H1 (cell line): ENCODE data around the gene LRRC4C. TPM values are rescaled to one million over a fixed set of nuclear protein-coding genes. Genes with fewer than 3 reads are reported as not detected.

Experiments
- CTCF ChIA-PET: fragments of 300-600 bp; sonication (Branson Sonifier 250); formaldehyde crosslinking; loops from one replicate; lab custom pipeline; 2021; ENCODE audit not compliant: partially characterized antibody; lab: Charles Lee
- POLR2A ChIA-PET: fragments of 300-600 bp; sonication (Branson Sonifier 250); formaldehyde crosslinking; loops from one replicate; lab custom pipeline; 2021; ENCODE audit warnings: inconsistent platforms; ENCODE audit not compliant: partially characterized antibody; lab: Charles Lee
- DNase-seq, 2 experiments: peaks; one replicate each; pipeline versions ENCODE4 v3.0.0 to v3.0.0-alpha.2; 2010 to 2022; ENCODE audit warnings: low spot score in 2 of 2, low read depth in 1 of 2, mixed read lengths in 1 of 2
- FAIRE-seq: peaks from 2 replicates; lab custom pipeline; 2011; peaks lifted over from hg19 to GRCh38; lab: Jason Lieb, UNC
- H2AFZ ChIP-seq: 2 replicates; pipeline ENCODE4 v1.8.1; 2012; ENCODE audit warnings: low read length, inconsistent platforms
- H2AK5ac ChIP-seq: 2 replicates; pipeline ENCODE4 v1.6.1; 2013; ENCODE audit warnings: low read depth, low read length
- H2BK120ac ChIP-seq: replicated peaks from 2 replicates; pipeline ENCODE3; 2013; ENCODE audit warnings: low read depth, low read length, inconsistent platforms
- H2BK12ac ChIP-seq: 2 replicates; pipeline ENCODE4 v1.6.1; 2013; ENCODE audit warnings: low read depth, low read length
- H2BK15ac ChIP-seq: 2 replicates; pipeline ENCODE4 v1.6.1; 2013; ENCODE audit warnings: low read length
- H2BK20ac ChIP-seq: 2 replicates; pipeline ENCODE4 v1.6.1; 2013; ENCODE audit warnings: low read length
- H2BK5ac ChIP-seq: 2 replicates; pipeline ENCODE4 v1.6.1; 2013; ENCODE audit warnings: low read depth, low read length
- H3K14ac ChIP-seq: 2 replicates; pipeline ENCODE4 v1.6.1; 2013; ENCODE audit warnings: inconsistent platforms; ENCODE audit not compliant: insufficient read length
- H3K18ac ChIP-seq: 2 replicates; pipeline ENCODE4 v1.6.1; 2013; ENCODE audit warnings: low read length; ENCODE audit errors: extremely low read depth
- H3K23ac ChIP-seq: 2 replicates; pipeline ENCODE4 v1.6.1; 2013; ENCODE audit warnings: inconsistent platforms; ENCODE audit not compliant: insufficient read length
- H3K23me2 ChIP-seq: 2 replicates; pipeline ENCODE4 v1.6.1; 2013; ENCODE audit warnings: low read depth, low read length
- H3K27ac ChIP-seq: 2 replicates; pipeline ENCODE4 v1.6.1; 2011; ENCODE audit warnings: low read depth, low read length, inconsistent platforms
- H3K27me3 ChIP-seq, 4 experiments: replicated peaks in 1 of 4; 1 replicate in 1 of 4; 2 replicates in 3 of 4; pipeline versions ENCODE4 v1.6.1 to v1.8.1; 2011 to 2013; ENCODE audit warnings: low read length in 3 of 4, mild to moderate bottlenecking in 3 of 4, inconsistent platforms in 2 of 4, mixed read lengths in 2 of 4, moderate library complexity in 1 of 4; ENCODE audit not compliant: control insufficient read depth in 3 of 4, insufficient read depth in 3 of 4; ENCODE audit errors: extremely low read depth in 1 of 4
- H3K36me3 ChIP-seq, 4 experiments: 2 replicates each; pipeline versions ENCODE4 v1.6.1 to v1.8.1; 2011 to 2013; ENCODE audit warnings: mild to moderate bottlenecking in 4 of 4, low read length in 3 of 4, moderate library complexity in 2 of 4, control low read depth in 1 of 4, inconsistent platforms in 1 of 4; ENCODE audit not compliant: insufficient read depth in 4 of 4, control insufficient read depth in 2 of 4
- H3K4ac ChIP-seq: replicated peaks from 2 replicates; pipeline ENCODE3; 2013; ENCODE audit warnings: low read length, low read depth, mixed read lengths, inconsistent platforms; ENCODE audit not compliant: insufficient read length
- H3K4me1 ChIP-seq, 4 experiments: replicated peaks in 1 of 4; 1 replicate in 1 of 4; 2 replicates in 3 of 4; pipeline versions ENCODE4 v1.6.1 to v1.8.1; 2011 to 2013; ENCODE audit warnings: low read length in 3 of 4, inconsistent platforms in 2 of 4, mixed read lengths in 1 of 4; ENCODE audit not compliant: insufficient read depth in 4 of 4, control insufficient read depth in 3 of 4
- H3K4me2 ChIP-seq, 2 experiments: 2 replicates each; pipeline versions ENCODE4 v1.6.1 to v1.8.1; 2011 to 2013; ENCODE audit warnings: low read depth in 2 of 2, low read length in 2 of 2, control low read depth in 1 of 2, inconsistent platforms in 1 of 2, mild to moderate bottlenecking in 1 of 2; ENCODE audit not compliant: insufficient read depth in 1 of 2
- H3K4me3 ChIP-seq, 4 experiments: fragments of 200-600, 300-600 bp in 1 of 4; sonication (generic), shearing (Covaris generic), sonication (Bioruptor Twin) in 1 of 4; 2 replicates each; pipeline versions ENCODE4 v1.5.1 to v1.8.1; 2011 to 2016; ENCODE audit warnings: low read length in 4 of 4, low read depth in 3 of 4, control low read depth in 2 of 4, inconsistent platforms in 2 of 4, mild to moderate bottlenecking in 2 of 4, mixed read lengths in 1 of 4, moderate library complexity in 1 of 4; ENCODE audit not compliant: insufficient read depth in 2 of 4; ENCODE audit errors: extremely low read depth in 1 of 4
- H3K56ac ChIP-seq: replicated peaks from 2 replicates; pipeline ENCODE3; 2013; ENCODE audit warnings: low read depth, mild to moderate bottlenecking, mixed read lengths, low read length, inconsistent platforms; ENCODE audit not compliant: insufficient read length
- H3K79me1 ChIP-seq: 2 replicates; pipeline ENCODE4 v1.6.1; 2013; ENCODE audit warnings: low read depth, low read length, control low read depth
- H3K79me2 ChIP-seq, 2 experiments: 2 replicates each; pipeline versions ENCODE4 v1.6.1 to v1.8.1; 2012 to 2013; ENCODE audit warnings: low read length in 2 of 2, mild to moderate bottlenecking in 2 of 2, inconsistent platforms in 1 of 2; ENCODE audit not compliant: insufficient read depth in 2 of 2, control insufficient read depth in 1 of 2
- H3K9ac ChIP-seq, 4 experiments: replicated peaks in 1 of 4; 1 replicate in 1 of 4; 2 replicates in 3 of 4; pipeline versions ENCODE4 v1.6.1 to v1.8.1; 2011 to 2013; ENCODE audit warnings: low read depth in 3 of 4, low read length in 3 of 4, control low read depth in 2 of 4, mild to moderate bottlenecking in 2 of 4, moderate library complexity in 2 of 4, inconsistent platforms in 1 of 4; ENCODE audit errors: extremely low read depth in 1 of 4
- H3K9me3 ChIP-seq, 2 experiments: 2 replicates each; pipeline versions ENCODE4 v1.6.1 to v1.8.1; 2012 to 2013; ENCODE audit warnings: mild to moderate bottlenecking in 2 of 2, moderate library complexity in 2 of 2, control low read depth in 1 of 2, inconsistent platforms in 1 of 2, low read depth in 1 of 2, low read length in 1 of 2, mixed read lengths in 1 of 2; ENCODE audit not compliant: insufficient read depth in 2 of 2
- H4K20me1 ChIP-seq, 2 experiments: replicated peaks in 1 of 2; 2 replicates each; pipeline versions ENCODE3 to v1.8.1; 2011 to 2013; ENCODE audit warnings: inconsistent platforms in 2 of 2, low read length in 2 of 2, mild to moderate bottlenecking in 1 of 2; ENCODE audit not compliant: insufficient read depth in 2 of 2, control insufficient read depth in 1 of 2
- H4K5ac ChIP-seq: 2 replicates; pipeline ENCODE4 v1.6.1; 2013; ENCODE audit warnings: low read length, low read depth, mixed read lengths, inconsistent platforms; ENCODE audit not compliant: insufficient read length
- H4K8ac ChIP-seq: 2 replicates; pipeline ENCODE4 v1.8.0; 2013; ENCODE audit warnings: mild to moderate bottlenecking, moderate library complexity, low read length, inconsistent platforms; ENCODE audit not compliant: insufficient read depth; ENCODE audit errors: extremely low read depth
- H4K91ac ChIP-seq: replicated peaks from 2 replicates; pipeline ENCODE3; 2013; ENCODE audit warnings: low read length, mixed read lengths, inconsistent platforms; ENCODE audit not compliant: insufficient read length
- ATF2 ChIP-seq: IDR thresholded peaks from 2 replicates; pipeline ENCODE4 v1.6.1; 2012; ENCODE audit warnings: low read length, inconsistent platforms
- BACH1 ChIP-seq: IDR thresholded peaks from 2 replicates; pipeline ENCODE4 v1.6.1; 2012; ENCODE audit warnings: low read length, improper control_type of control experiment
- CBX5 ChIP-seq: fragments of 300-800, 300-1000 bp; sonication (generic); IDR thresholded peaks from 2 replicates; pipeline ENCODE4 v1.7.1; 2016; ENCODE audit warnings: antibody characterized with exemption, low read length, low read depth
- CBX8 ChIP-seq: fragments of 300-800, 300-1000 bp; sonication (generic); IDR thresholded peaks from 2 replicates; pipeline ENCODE4 v1.7.1; 2016; ENCODE audit warnings: low read depth, low read length, borderline replicate concordance
- E2F6 ChIP-seq: IDR thresholded peaks from 2 replicates; pipeline ENCODE4 v1.6.1; 2012; ENCODE audit warnings: inconsistent platforms
- NANOG ChIP-seq: IDR thresholded peaks from 2 replicates; pipeline ENCODE4 v1.6.1; 2011; ENCODE audit warnings: low read length, low read depth, mild to moderate bottlenecking, inconsistent platforms; ENCODE audit not compliant: insufficient read depth, poor library complexity, severe bottlenecking
- POLR2A ChIP-seq, 2 experiments: IDR thresholded peaks; 1 replicate in 1 of 2; 2 replicates in 1 of 2; pipeline ENCODE4 v1.6.1; 2011; ENCODE audit warnings: low read depth in 2 of 2, low read length in 2 of 2, mild to moderate bottlenecking in 2 of 2; ENCODE audit errors: control extremely low read depth in 1 of 2
- RFX5 ChIP-seq: IDR thresholded peaks from 2 replicates; pipeline ENCODE4 v1.6.1; 2011; ENCODE audit warnings: low read depth, low read length, improper control_type of control experiment, borderline replicate concordance
- SUZ12 ChIP-seq: fragments of 200-600 bp; sonication (generic); IDR thresholded peaks from 2 replicates; pipeline ENCODE4 v1.6.1; 2012; ENCODE audit warnings: mild to moderate bottlenecking, inconsistent platforms, low read length, moderate library complexity, mixed read lengths
- TEAD4 ChIP-seq: IDR thresholded peaks from 2 replicates; pipeline ENCODE4 v1.6.1; 2012; ENCODE audit warnings: low read depth, low read length, inconsistent platforms, mixed read lengths
- WGBS, 2 experiments: shearing (Covaris generic) in 1 of 2; methylation state at CpG; one replicate each; pipeline versions ENCODE4 v1.1.6 to v1.1.7; 2013 to 2015; ENCODE audit warnings: low lambda C conversion rate in 2 of 2, mixed read lengths in 2 of 2, inconsistent platforms in 1 of 2, low coverage in 1 of 2, missing lambda C conversion rate in 1 of 2; ENCODE audit not compliant: insufficient replicate concordance in 2 of 2, insufficient coverage in 1 of 2, insufficient read length in 1 of 2; ENCODE audit errors: extremely low coverage in 1 of 2, missing lambda C conversion rate in 1 of 2; 5-methylcytosine and 5-hydroxymethylcytosine counted together
- polyA plus RNA-seq, 7 experiments: library from polyadenylated mRNA; depleted of rRNA in 3 of 7; stranded (reverse) in 5 of 7; unstranded in 2 of 7; fragments of >200 nt in 5 of 7; fragments of 200-250 nt in 2 of 7; gene quantifications; 1 replicate in 5 of 7; 2 replicates in 1 of 7; 4 replicates in 1 of 7; pipeline versions ENCODE4 v1.2.1 to v1.2.3, GENCODE V29; 2011 to 2013; ENCODE audit warnings: missing spikeins in 2 of 7, mixed read lengths in 2 of 7
- total RNA-seq: library from RNA; stranded (reverse); fragmentation: NEBNext Ultra II Directional; extraction: Animal tissue kit (Norgen Biotek cat#: 25700); gene quantifications from 2 replicates; pipeline ENCODE4 v1.2.1, GENCODE V29; 2021

Gene LRRC4C
- total and polyA plus RNA-seq, 2 of the 8 experiments (the other 6 are each of a cell fraction or from before 2014, with no cell fraction given): 0.23 to 2.2 TPM

GRCh38 chr11:40140560-40140959 is 1318.9 kb downstream of the LRRC4C start:
- Histone ChIP-seq H3K79me2 (no peaks in the 10 kb centered on the region), H3K4me2 (no peak overlapping the region), H3K56ac (no peak overlapping the region), H3K79me1 (no peaks in the 10 kb centered on the region), H3K27ac (no peak overlapping the region), H2BK5ac (no peak overlapping the region), H3K18ac (no peak overlapping the region), H4K91ac (no peak overlapping the region), H3K4ac (no peak overlapping the region), H2BK15ac (no peak overlapping the region), H3K23ac (no peak overlapping the region), H2BK120ac (no peak overlapping the region), H3K9ac (no peak overlapping the region), H3K14ac (no peak overlapping the region), H3K4me3 (no peak overlapping the region), H2AFZ (no peak overlapping the region), H4K20me1 (no peaks in the 10 kb centered on the region), H4K5ac (no peak overlapping the region), H2AK5ac (no peak overlapping the region), H2BK20ac (no peak overlapping the region), H4K8ac (no peak overlapping the region), H3K9me3 (no peaks in the 10 kb centered on the region), H2BK12ac (no peak overlapping the region), H3K23me2 (no peaks in the 10 kb centered on the region), H3K27me3 (no peaks in the 10 kb centered on the region), H3K36me3 (no peaks in the 10 kb centered on the region), H3K4me1 (no peaks in the 10 kb centered on the region)
- FAIRE-seq (no peak), DNase-seq (no peak)
- WGBS, 2 experiments: 93% methylated on average over 5 of the region's 5 CpGs; no CpG with 5 or more reads in 1 of the 2 experiments
- ChIA-PET CTCF (no interaction called here), POLR2A (no interaction called here)
- TF ChIP-seq CBX8 (no peak), POLR2A (IDR thresholded peaks at IDR 0.05; ENCODE audit: control extremely low read depth in 1 of 2, low read depth in 2 of 2, low read length in 2 of 2) (no peak), ATF2 (no peak), E2F6 (no peak), SUZ12 (no peak), BACH1 (no peak), TEAD4 (no peak), RFX5 (no peak), NANOG (no peak), CBX5 (no peak)
